Right atrium auricular region (tissue), 2 donors: ENCODE measurements around the gene RPS27L. TPM values are rescaled to one million over a fixed set of nuclear protein-coding genes. Genes with fewer than 3 reads are reported as not detected.
"Not testable (repeated sequence)": the region's sequence is repeated elsewhere in the genome, so short reads cannot be mapped to it uniquely, and the experiment has no call there.

Experiments used
- DNase-seq: peaks from one replicate; pipeline ENCODE4 v3.0.0-alpha.2; 2019; ENCODE audit warnings: low spot score
- H3K27ac ChIP-seq, 2 donors: fragments of 200-600 bp; sonication (generic); 1 replicate in 1 of 2; 2 replicates in 1 of 2; pipeline ENCODE4 v1.5.1; 2016 to 2019
- H3K27me3 ChIP-seq, 2 donors: fragments of 200-600 bp; sonication (generic); one replicate each; pipeline versions ENCODE4 v1.5.1 to v1.6.0; 2017 to 2019
- H3K36me3 ChIP-seq: fragments of 200-600 bp; sonication (generic); one replicate; pipeline ENCODE4 v1.5.1; 2016
- H3K4me1 ChIP-seq, 2 donors: fragments of 200-600 bp; sonication (generic); one replicate each; pipeline versions ENCODE4 v1.5.1 to v1.6.0; 2017 to 2019
- H3K4me3 ChIP-seq, 2 donors: fragments of 200-600 bp; sonication (generic); 1 replicate in 1 of 2; 2 replicates in 1 of 2; pipeline ENCODE4 v1.5.1; 2017 to 2019; ENCODE audit warnings: mild to moderate bottlenecking in 1 of 2, moderate library complexity in 1 of 2
- H3K9me3 ChIP-seq, 2 donors: fragments of 200-600 bp; sonication (generic); one replicate each; pipeline ENCODE4 v1.5.1; 2019
- total RNA-seq, 2 donors: library from RNA; depleted of rRNA; stranded (reverse); fragments of >200 nt; gene quantifications; one replicate each; pipeline ENCODE4 v1.1.0, GENCODE V29; 2016
- TF ChIP-seq, protein P1 (sequence below), 2 donors: fragments of 200-600 bp; sonication (generic); IDR thresholded peaks; one replicate each; pipeline ENCODE4 v1.5.1; 2019; ENCODE audit warnings: antibody characterized with exemption in 2 of 2

Gene RPS27L
- total RNA-seq, 2 donors from 2014 or later = 74.7 to 76.4 TPM

- Histone ChIP-seq H3K27me3 (no peaks in the 10 kb centered on the region), H3K36me3 (no peaks in the 10 kb centered on the region), H3K9me3 (no peaks in the 10 kb centered on the region), H3K27ac (no peak overlapping the region), H3K4me3 (no peak overlapping the region), H3K4me1 (no peaks in the 10 kb centered on the region)
- TF ChIP-seq, protein P1, sequence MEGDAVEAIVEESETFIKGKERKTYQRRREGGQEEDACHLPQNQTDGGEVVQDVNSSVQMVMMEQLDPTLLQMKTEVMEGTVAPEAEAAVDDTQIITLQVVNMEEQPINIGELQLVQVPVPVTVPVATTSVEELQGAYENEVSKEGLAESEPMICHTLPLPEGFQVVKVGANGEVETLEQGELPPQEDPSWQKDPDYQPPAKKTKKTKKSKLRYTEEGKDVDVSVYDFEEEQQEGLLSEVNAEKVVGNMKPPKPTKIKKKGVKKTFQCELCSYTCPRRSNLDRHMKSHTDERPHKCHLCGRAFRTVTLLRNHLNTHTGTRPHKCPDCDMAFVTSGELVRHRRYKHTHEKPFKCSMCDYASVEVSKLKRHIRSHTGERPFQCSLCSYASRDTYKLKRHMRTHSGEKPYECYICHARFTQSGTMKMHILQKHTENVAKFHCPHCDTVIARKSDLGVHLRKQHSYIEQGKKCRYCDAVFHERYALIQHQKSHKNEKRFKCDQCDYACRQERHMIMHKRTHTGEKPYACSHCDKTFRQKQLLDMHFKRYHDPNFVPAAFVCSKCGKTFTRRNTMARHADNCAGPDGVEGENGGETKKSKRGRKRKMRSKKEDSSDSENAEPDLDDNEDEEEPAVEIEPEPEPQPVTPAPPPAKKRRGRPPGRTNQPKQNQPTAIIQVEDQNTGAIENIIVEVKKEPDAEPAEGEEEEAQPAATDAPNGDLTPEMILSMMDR (IDR thresholded peaks at IDR 0.05) = no peak
- no peak for DNase-seq
Measured at GRCh38 chr15:63109498-63109897, 47.8 kb downstream of the RPS27L start.

DNA sequence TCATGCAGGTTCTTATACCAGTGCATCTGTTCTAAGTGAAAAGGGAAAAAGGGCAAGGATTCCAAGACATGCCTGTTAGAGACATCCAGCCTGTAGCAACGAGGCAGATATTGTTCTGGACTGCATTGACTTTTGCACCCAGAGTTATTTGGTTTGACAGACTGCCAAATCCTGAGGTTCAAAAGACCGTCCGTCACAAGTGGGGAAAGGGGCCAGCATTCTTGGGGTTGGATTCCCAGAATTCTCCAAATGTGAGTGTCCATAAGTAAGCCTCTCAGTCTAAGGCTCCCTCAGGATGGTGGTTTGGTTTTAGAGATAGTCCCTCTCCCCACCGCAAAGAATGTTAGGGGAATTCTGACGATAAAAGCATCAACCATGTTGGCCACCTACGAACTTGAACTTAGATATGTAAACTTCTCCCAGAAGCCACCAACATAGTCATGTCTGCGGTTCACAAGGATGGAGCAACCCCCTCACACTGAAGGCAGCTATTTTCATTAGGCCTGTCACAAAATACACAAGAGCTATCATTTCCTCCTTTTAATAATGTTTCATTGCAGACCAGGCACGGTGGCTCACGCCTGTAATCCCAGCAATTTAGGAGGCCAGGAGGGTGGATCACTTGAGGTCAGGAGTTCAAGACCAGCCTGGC, 49.3 kb downstream of the RPS27L start:
- Histone ChIP-seq H3K36me3 (no peaks in the 10 kb centered on the region), H3K4me1 (no peaks in the 10 kb centered on the region), H3K4me3 (no peak overlapping the region), H3K27me3 (no peaks in the 10 kb centered on the region), H3K27ac (no peak overlapping the region), H3K9me3 (no peaks in the 10 kb centered on the region)
- no peak for DNase-seq
- TF ChIP-seq, protein P1 (IDR thresholded peaks at IDR 0.05) = no peak

DNA sequence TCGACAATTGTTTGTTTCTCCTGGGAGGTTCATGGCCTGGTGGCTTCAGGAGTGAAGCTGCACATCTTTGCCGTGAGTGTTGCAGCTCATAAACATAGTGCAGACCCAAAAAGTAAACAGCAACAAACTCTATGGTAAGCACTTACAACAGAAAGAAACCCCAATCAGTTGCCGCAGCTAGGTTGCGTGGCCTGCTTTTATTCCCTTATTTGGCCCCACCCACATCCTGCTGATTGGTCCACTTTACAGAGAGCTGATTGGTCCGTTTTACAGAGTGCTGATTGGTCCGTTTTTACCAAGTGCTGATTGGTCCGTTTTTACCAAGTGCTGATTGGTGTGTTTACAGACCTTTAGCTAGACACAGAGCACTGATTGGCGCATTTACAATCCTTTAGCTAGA, 51.9 kb downstream of the RPS27L start:
- H3K4me1 ChIP-seq, H3K9me3 ChIP-seq, H3K36me3 ChIP-seq, DNase-seq, H3K4me3 ChIP-seq, H3K27me3 ChIP-seq, H3K27ac ChIP-seq: not testable (repeated sequence)

DNA sequence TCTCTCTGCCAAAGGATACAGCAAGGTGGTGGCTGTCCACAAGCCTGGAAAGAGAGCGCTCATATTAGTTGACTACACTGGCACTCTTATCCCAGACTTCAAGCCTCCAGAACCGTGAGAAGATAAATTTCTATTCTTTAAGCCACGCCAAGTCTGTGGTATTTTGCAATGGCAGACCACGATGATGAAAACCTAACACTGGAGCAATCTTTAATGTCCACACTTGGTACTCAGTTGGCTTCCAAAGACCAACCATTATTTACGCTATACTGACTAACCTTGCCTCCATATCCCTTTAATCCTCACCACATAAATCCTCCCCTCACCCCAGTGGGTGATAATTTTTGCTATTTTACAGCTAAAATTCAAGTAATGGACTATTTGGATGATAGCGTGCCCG, 52.5 kb downstream of the RPS27L start:
- no peaks in the 10 kb centered on the region for H3K36me3 ChIP-seq

DNA sequence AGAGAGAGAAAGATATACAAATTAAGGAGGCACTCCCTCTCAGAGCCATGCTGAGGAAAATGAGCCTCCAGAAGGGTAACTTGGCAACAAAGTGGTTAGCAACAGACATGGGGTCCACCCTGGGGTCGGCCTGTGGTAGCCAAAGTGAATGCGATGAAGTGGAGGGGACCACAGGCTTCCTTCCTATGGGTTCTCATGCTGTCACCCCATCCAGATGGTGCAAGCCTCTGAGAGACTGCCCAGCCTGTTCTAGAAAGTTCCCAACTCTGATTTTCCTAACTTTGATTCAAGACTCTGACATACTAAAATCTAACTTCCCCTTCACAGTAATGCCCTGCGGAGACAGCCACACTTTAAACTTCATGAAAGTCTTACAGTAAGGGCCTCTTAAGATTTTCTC, 53.9 kb downstream of the RPS27L start:
- no peak for DNase-seq
- Histone ChIP-seq H3K36me3 (no peaks in the 10 kb centered on the region), H3K27me3 (no peaks in the 10 kb centered on the region)

More for the DNA sequence above, 52.5 kb downstream of the RPS27L start:
- no peak for DNase-seq
- H3K4me1 ChIP-seq = no peaks in the 10 kb centered on the region
- TF ChIP-seq, protein P1 (IDR thresholded peaks at IDR 0.05) = no peak
- no peak overlapping the region for H3K4me3 ChIP-seq
- no peaks in the 10 kb centered on the region for H3K9me3 ChIP-seq
- no peaks in the 10 kb centered on the region for H3K27me3 ChIP-seq
- H3K27ac ChIP-seq = no peak overlapping the region

DNA sequence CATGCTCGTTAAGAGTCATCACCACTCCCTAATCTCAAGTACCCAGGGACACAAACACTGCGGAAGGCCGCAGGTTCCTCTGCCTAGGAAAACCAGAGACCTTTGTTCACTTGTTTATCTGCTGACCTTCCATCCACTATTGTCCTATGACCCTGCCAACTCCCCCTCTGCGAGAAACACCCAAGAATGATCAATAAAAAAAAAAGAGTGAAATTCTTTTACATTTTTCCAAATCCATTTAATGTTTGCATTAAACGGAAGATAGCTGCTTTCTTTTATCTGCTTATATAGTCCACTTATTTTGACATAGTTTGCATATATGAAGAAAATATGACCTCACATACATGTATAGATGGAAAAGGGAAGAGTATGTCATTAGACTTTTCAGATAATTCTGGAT, 57.7 kb downstream of the RPS27L start:
- not testable (repeated sequence) for H3K9me3 ChIP-seq, H3K4me3 ChIP-seq, DNase-seq

More for the DNA sequence above, 53.9 kb downstream of the RPS27L start:
- Histone ChIP-seq H3K27ac (no peak overlapping the region), H3K4me1 (no peaks in the 10 kb centered on the region), H3K4me3 (no peak overlapping the region), H3K9me3 (no peaks in the 10 kb centered on the region)
- TF ChIP-seq, protein P1 (IDR thresholded peaks at IDR 0.05) = no peak

DNA sequence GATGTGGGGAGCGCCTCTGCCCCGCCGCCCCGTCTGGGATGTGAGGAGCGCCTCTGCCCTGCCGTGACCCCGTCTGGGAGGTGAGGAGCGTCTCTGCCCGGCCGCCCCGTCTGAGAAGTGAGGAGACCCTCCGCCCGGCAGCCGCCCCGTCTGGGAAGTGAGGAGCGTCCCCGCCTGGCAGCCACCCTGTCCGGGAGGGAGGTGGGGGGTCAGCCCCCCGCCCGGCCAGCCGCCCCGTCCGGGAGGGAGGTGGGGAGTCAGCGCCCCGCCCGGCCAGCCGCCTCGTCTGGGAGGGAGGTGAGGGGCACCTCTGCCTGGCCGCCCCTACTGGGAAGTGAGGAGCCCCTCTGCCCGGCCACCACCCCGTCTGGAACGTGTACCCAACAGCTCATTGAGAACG, 58.4 kb downstream of the RPS27L start:
- not testable (repeated sequence) for H3K4me1 ChIP-seq, H3K27me3 ChIP-seq, H3K27ac ChIP-seq, DNase-seq, H3K4me3 ChIP-seq, H3K36me3 ChIP-seq, H3K9me3 ChIP-seq

More for the DNA sequence above, 57.7 kb downstream of the RPS27L start:
- not testable (repeated sequence) for H3K27ac ChIP-seq, H3K4me1 ChIP-seq, H3K36me3 ChIP-seq, H3K27me3 ChIP-seq

Other genes with a start within 250 kb of the RPS27L start
- gene TPM1, start 114.7 kb downstream of the RPS27L start, total RNA-seq = 1,000 to 10,000 TPM; 5,368 to 7,988 TPM
- gene LACTB, start 35.6 kb downstream of the RPS27L start, total RNA-seq = 10 to 100 TPM; 10.6 to 20.5 TPM
- 10 to 100 TPM; 10.2 to 19.3 TPM for gene RAB8B, start 32.1 kb upstream of the RPS27L start, total RNA-seq
- gene APH1B, start 120.1 kb upstream of the RPS27L start, total RNA-seq = 1 to 10 TPM; 4.8 to 6.9 TPM
- gene CA12, start 224.4 kb upstream of the RPS27L start, total RNA-seq = 1 to 10 TPM; 1.3 to 5.5 TPM